GM19397 (cell line): Measurements from ENCODE around the gene FUOM.
"Not testable (repeated sequence)": the region's sequence is repeated elsewhere in the genome, so short reads cannot be mapped to it uniquely, and the experiment has no call there.

Experiments
- ATAC-seq: cut with Tn5 transposase; IDR thresholded peaks from one replicate; pipeline ENCODE4 v1.9.1; 2021; ENCODE audit warnings: mild to moderate bottlenecking, moderate library complexity; ENCODE audit not compliant: unreplicated experiment

Gene FUOM

DNA sequence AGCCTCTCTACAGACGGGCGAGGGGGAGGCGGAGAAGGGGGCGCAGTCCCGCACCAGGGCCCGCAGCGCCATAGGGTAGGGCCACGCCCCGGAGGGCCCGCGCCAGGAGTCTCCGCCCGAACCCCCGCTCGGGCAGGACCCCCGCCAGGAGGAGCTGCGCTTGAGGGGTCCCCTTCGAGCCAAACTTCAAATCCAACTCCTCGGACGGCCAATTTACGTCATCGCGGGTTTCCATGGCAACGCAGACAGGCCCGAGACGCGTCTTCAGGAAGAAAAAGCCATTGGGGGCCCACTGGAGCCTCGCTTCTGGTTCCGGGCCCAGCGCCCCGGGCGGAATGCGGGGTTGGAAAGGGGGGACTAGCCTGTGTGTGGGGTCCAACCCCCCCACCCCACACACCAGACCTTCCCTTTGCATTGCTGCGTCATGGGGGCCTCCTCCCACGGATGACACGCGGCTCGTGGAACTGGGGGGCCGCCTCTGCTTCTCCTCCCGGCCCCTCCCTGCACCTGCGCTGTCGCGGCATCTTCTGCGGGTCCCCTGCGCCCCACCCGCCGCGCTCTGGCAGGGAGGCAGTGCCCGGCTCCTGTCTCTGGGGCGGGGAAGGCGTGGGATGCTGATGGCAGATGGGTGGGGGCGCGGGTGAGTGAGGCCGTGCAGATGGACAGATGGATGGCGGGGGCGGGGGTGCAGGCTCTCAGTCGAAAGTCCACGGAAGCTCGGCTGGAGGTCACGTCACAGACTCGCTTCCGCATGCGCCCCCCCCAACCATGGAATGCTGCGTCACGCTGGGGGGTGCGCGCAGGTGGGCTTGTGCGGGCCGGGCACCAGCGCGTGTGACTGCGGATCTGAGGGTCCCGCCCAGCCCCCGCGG is 22.3 kb downstream of the FUOM start:
- ATAC-seq, result no peak

- no peak for ATAC-seq
These were observed 23.1 kb downstream of the FUOM start for GRCh38 chr10:133334503-133335245.

DNA sequence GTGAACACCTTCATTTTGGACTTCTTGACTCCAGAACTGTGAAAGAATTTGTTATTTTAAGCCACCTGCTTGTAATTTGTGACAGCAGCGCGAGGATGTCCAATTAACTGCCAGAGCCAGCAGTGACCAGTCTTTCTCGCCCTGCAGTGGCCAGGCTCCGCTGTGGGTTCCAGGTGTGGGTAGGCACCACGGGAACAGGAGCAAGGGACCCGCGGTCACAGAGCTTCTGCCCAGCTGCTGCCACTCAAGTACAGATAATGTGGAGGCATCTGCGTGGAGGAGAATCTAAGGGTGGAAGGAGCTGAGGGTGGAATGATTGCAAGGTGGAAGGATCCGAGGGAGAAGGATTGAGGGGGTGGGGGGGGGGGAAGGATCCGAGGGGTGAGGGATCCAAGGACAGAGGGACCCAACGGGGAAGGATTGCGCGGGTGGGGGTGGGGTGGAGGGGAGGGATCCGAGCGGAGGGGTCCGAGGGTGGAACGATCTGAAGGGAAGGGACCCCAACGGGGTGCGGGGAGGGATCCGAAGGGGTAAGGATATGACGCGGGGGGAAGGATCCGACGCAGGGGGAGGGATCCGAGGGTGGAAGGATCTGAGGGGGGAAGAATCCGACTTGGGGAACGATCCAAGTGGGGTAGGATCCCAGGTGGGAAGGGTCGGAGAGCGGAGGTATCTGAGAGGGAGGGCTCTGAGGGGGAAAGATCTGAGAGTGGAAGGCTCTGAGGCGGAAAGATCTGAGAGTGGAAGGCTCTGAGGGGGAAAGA is 24.7 kb downstream of the FUOM start:
- no peak for ATAC-seq

- peak; percentile 82 for ATAC-seq
These were observed 28.2 kb downstream of the FUOM start for GRCh38 chr10:133329491-133330202.

DNA sequence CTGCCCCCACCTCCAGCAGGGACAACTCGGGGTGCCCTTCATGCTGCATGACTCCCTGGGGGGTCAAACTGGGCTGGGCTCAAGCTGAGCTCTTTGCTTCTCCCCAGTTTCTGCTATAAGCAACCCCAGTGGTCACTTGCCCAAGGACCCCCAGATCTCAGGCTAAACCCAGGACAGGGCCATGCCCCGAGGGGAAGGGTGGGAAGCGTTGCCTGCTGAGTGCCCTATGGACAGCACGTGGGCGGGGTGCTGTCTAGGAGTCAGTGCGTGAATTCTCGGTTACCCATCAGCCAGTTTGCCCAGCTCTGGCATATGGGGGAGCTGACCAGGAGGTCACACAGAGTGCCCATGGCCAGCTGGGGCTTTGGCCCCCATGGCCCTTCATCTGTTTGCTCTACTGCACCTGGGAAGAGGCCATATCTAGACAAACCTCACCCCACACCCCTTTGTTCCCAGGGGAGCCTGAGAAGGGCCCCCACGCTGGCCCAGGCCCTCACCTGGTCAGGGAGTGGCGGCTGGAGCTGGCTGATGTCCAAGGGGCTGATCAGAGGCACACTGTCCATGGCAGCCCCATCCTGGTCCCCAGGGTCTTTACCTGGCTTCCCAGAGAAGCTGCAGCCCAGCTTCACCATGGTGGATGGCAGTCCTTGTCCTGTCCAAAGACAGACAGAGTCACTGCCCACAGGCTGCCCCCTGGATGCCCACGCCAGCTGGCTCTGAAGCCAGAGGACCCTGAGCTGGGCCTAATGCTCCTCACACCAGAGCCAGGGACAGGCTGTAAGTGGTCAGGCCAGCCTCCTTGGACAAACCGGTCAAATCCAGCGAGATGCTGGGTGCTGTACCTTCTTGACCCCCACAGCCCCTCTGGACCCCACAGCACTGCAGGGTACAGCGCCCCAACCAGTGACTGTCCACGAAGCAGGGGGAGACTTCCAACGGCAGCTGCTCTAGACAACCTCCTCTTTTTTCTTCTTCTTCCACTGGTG is 29.2 kb downstream of the FUOM start:
- no peak for ATAC-seq

DNA sequence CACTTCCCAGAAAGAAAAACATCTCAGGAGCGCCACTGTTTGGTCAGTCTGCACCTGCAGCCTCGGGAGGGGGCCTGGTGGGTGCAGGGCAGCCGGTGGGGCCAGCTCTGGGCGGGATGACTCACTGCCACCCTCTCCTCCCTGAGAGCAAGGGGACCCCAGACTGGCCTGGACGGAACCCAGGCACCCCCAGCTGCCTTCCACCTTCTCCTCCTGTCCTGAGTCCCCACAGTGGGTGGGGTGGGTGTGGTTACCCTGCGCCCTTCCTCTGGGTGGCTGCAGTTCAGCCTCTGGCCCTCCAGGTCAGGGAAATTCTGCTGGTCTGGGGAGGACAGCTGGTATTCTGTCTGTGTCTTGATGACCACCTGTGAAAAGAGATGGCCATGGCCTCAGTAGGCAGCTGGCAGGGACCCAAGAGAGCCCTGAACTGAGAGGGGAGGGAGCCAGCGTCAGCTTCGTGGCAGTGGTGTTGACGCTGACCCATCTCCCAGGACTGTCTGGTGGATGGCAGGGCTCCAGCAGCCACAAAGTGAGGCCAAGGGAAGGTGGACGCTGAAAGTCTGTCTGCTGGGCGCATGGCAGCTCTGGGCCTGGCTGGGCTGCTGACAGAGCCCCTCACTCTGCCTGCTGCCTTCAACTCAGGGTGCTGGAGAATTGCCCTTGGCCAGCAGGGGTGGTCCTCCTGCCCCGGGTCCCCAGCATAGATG is 30.0 kb downstream of the FUOM start:
- no peak for ATAC-seq

DNA sequence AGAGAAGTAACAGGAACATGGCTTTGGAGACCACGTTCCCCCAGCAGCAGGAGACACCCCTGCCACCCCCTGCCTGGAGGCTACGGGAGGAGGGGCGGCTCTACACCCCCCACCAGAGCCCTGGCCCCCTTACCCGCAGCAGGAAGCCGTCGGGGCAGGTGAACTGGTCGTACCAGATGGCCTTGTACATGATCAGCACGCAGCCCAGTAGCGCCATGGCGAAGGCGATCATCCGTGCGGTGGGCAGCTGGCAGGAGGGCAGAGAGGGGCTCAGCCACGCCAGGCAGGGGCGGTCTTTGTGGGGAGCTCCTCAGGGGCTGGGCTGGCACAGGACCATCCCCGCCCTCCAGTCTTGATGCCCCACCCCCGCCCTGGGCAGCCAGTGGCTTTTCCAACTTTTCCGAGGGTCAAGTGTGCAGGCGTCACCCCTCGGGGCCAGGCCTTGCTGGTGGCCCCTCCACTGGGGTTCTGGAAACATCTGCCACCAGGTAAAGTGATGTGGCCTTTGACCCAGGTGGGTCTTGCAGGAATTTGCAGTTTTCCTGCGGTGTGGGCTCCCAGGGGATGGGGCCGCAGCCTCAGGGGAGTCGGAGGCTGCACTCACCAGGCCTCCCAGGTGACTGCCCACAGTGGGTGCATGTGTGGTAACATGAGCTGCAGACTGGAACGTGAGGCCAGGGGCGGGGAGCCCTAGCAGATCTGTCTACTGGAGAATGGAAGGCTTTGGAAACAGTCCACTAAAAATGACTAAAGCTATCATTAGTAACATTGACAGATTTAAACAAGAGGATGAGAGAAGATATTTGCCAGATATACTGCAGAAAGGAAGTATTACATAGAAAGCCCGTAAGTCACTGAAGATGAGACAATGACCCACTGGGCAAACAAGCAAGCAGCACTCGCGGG is 30.8 kb downstream of the FUOM start:
- no peak for ATAC-seq

GRCh38 chr10:133326223-133326551 is 31.6 kb downstream of the FUOM start:
- ATAC-seq, result no peak

DNA sequence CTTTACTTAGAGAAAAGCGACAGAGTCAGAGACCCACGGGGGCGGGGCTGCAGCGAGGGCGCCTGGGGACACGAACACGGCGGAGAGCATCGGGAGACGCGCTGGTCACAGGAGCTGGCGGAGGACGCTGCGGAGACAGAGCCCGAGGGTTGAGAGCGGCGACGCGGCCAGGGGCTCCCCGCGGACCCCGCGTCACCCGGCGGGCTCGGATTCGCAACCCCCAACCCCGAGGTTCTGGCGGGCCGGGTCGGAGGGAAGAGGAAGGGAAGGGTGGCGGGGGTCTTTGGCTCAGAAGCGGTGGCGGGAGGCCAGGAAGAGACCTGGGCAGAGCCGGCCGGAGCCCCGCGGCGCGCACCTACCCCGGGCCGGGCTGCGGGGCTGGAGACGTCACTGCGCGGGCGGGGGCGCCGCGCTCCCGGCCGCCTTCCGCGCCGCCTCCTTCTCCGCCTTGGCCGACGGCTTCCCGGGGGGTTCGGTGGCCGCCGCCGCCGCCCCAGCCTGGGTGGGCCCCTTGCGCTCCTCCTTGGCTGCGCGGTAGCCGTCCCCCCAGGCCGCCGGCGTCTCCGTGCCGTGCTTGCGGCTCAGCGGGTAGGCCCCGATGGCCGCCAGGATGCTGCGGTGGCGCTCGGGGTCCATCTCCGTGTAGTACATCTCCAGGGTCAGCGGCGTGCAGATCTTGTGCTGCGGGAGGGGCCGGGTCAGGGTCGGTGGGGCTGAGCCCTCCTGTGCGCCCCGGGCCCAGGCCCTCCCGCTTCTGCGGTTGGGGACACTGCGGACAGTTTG is 32.2 kb downstream of the FUOM start:
- ATAC-seq, result no peak

- ATAC-seq, result no peak
These were observed 33.0 kb downstream of the FUOM start for GRCh38 chr10:133324857-133325260.

DNA sequence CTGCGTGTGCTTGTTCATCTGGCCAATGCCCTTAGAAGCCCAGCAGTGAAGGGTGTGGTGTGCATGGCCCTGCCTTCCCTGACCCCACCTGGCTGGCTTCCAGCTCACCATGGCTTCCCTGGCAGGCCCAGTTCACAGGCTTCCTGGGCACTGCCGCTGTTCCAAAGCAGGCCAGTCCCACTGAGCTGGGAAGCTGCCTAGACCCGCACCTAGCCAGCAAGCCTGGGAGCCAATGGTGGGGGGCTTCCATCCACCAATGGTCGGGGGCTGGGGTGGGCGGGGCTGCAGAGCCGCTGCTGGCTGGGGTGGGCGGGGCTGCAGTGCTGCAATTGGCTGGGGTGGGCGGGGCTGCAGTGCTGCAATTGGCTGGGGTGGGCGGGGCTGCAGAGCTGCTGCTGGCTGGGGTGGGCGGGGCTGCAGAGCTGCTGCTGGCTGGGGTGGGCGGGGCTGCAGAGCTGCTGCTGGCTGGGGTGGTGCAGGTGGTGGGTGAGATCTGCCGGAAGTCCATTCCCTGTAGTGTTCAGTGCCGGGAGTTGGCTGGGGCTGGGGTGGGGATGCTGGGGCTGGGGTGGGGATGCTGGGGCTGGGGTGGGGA is 33.5 kb downstream of the FUOM start:
- no peak for ATAC-seq

DNA sequence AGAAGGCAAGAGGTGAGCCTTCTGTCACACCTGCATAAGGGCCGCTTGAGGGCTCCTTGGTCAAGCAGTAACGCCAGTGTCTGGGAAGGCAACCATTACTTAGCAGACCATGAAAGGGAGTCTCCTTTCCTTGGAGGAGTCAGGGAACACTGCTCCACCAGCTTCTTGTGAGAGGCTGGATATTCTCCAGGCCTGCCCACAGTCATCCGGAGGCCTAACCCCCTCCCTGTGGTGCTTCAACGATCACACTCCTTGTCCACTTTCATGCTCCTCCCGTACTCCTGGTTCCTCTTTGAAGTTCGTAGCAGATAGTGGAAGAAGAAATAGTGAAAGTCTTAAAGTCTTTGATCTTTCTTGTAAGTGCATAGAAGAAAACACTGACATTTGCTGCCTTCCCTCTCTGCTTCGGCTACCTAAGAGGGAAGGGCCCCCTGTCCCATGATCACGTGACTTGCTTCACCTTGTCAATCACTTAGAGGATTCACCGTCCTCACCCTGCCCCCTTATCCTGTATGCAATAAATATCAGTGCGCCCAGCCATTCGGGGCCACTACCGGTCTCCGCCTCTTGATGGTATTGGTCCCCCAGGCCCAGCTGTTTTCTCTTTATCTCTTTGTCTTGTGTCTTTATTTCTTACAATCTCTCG is 35.6 kb downstream of the FUOM start:
- not testable (repeated sequence) for ATAC-seq

GRCh38 chr10:133320852-133321422 is 36.9 kb downstream of the FUOM start:
- not testable (repeated sequence) for ATAC-seq

GRCh38 chr10:133318494-133319127 is 39.2 kb downstream of the FUOM start:
- ATAC-seq, result peak; percentile 69

DNA sequence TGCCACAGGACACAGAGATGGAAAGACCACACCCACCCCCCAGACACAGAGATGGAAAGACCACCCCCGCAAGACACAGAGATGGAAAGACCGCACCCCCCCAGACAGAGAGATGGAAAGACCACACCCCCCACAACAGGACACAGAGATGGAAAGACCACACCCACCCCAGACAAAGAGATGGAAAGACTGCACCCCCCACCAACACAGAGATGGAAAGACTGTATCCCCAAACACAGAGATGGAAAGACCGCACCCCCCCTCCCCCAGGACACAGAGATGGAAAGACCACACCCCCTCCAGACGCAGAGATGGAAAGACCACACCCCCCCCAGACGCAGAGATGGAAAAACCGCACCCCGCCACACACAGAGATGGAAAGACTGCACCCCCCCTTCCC is 41.1 kb downstream of the FUOM start:
- ATAC-seq, result no peak

- no peak for ATAC-seq
These were observed 41.6 kb downstream of the FUOM start for GRCh38 chr10:133316266-133316665.
